ENCODE measurements around the gene C3.
"Not testable (repeated sequence)": the region's sequence is repeated elsewhere in the genome, so short reads cannot be mapped to it uniquely, and the experiment has no call there.

Gene C3

DNA sequence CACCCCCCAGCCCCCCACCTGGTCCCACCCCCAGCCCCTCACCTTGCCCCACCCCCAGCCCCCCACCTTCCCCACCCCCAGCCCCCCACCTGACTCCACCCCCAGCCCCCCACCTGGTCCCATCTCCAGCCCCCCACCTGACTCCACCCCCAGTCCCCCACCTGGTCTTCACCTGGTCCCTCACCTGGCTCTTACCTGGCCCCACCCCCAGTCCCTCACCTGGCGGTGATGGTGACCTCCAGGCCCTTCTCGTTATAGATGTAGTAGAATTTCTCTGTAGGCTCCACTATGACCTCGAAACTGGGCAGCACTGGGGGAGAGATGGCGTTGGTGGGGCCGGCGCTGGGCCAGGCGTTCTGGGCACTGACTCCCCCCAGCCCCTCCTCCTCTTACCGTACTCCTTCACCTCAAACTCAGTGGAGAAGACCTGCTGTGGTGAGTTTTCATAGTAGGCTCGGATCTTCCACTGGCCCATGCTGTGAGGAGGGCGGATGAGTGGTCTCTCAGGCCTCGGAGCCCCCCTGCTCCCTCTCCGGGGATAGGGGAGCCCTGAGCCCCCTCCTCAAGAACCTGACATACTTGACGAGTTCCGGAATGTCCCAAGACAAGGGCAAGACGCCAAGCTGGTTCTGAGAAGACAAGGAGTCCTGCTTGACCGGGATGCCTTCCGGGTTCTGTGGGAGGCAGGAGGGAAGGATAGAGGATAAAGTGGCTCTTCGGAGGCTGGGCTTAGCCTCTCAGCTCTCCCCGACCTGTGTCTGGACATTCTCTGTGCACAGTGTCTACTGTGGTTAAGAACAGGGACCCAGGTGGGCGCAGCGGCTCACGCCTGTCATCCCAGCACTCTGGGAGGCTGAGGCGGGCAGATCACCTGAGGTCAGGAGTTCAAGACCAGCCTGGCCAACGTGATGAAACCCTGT lies 6.4 kb downstream of the C3 start:
- no peak overlapping the region for H3K4me3 ChIP-seq (ENCODE audit: low read depth, low read length)

- H3K4me3 ChIP-seq (ENCODE audit: low read depth, low read length): no peak overlapping the region
Measured at GRCh38 chr19:6712692-6713670, 7.5 kb downstream of the C3 start.

DNA sequence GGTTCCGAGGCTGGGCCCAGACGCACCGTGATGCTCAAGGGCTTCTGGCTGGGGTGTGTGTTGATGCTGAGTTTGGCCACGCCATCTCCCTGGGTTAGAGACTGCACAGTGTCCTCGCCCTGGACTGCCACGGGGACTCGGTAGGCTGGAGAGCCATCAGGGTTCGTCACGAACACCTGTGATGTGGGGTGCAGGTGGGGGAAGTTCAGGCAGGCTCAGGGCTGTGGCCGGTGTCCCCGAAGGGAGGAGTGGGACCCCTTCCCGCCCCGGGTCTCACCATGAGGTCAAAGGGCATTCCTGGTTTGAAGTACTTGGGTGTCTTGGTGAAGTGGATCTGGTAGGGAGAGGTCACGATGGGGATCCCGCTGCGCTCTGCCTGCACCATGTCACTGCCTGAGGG lies 8.2 kb downstream of the C3 start:
- H3K4me3 ChIP-seq (ENCODE audit: low read depth, low read length): no peak overlapping the region

- H3K4me3 ChIP-seq (ENCODE audit: low read depth, low read length): no peak overlapping the region
Measured at GRCh38 chr19:6711605-6712004, 8.8 kb downstream of the C3 start.

- peak overlapping the region; percentile 29 for H3K4me3 ChIP-seq (ENCODE audit: low read depth, low read length)
Measured at GRCh38 chr19:6711078-6711361, 9.4 kb downstream of the C3 start.

- H3K4me3 ChIP-seq (ENCODE audit: low read depth, low read length): peak overlapping the region; percentile 29
Measured at GRCh38 chr19:6710273-6711077, 10.0 kb downstream of the C3 start.

DNA sequence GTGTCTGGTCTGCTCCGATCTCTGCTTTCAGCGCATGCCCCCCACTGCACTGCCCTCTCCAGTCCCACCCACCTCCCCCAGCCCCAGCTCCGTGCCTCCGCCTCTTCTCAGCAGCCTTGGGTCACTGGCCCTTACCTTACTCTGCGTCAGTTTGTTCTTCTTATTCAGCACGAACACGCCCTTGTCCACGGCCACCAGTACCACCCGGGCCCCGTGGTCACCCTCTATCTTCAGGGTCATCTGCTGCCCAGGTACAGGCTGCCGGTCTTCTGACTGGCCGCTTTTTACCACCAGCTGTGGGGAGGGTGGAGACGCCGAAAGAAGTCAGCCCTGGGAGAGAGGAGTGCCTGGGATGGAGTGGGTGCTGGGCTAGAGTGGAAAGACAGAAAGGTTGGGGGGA lies 10.9 kb downstream of the C3 start:
- H3K4me3 ChIP-seq (ENCODE audit: low read depth, low read length): no peak overlapping the region

- not testable (repeated sequence) for H3K4me3 ChIP-seq (ENCODE audit: low read depth, low read length)
Measured at GRCh38 chr19:6708913-6709312, 11.5 kb downstream of the C3 start.

- no peak overlapping the region for H3K4me3 ChIP-seq (ENCODE audit: low read depth, low read length)
Measured at GRCh38 chr19:6708346-6708745, 12.1 kb downstream of the C3 start.

DNA sequence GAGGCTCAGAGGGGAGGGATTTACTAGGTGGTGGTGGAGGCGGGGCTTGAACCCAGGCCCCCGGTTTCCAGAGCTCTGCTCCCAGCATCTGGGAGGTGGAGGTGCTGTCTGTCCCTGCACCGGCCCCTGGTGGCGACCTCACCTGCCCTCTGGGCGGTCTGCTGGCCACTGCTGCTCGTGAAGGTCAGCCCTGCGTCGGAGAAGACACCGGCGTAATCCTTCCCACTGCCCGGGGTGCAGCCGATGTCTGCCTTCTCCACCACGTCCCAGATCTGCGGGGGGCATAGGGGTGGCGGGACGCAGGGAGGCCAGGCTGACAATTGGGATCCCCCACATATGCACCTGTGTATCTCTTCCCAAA lies 12.8 kb downstream of the C3 start:
- no peak overlapping the region for H3K4me3 ChIP-seq (ENCODE audit: low read depth, low read length)

DNA sequence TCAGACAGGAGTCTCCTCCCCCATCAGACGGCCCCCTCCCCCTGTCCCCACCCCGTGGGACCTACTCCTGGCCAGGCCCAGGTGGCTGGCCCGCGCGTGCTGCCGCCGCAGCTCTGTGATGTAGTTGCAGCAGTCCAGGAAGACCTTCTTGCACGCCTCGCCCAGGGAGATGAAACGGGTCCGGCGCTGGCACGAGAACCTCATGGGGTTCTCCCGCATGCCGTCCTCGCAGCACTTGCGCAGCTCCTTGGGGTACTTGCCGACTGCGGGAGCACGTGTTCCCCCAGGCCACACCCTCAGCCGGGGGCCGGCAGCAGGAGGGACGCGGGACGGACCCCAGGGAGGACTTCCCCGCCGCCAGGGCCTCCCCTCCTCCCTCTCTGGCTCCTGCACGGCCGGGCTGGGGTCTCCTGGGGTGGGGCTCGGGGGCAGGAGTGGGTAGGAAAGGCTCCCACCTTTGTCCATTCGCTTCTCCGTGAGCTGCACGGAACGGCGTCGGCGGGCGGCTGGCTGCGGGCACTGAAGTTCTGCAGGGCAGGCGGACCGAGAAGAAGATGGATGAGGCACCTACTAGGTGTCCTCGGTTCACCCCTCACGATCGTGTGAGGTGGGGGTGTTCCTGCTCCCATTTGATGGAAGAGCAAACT lies 13.3 kb downstream of the C3 start:
- no peak overlapping the region for H3K4me3 ChIP-seq (ENCODE audit: low read depth, low read length)

DNA sequence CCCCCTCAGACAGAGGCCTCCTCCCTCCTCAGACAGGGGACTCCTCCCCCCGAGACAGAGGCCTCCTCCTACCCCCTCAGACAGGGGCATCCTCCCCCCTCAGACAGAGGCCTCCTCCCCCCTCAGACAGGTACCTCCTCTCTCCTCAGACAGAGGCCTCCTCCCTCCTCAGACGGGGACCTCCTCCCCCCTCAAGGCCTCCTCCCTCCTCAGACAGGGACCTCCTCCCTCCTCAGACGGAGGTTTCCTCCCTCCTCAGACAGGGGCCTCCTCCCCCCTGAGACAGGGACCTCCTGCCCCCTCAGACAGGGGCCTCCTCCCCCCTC lies 13.9 kb downstream of the C3 start:
- H3K4me3 ChIP-seq (ENCODE audit: low read depth, low read length): no peak overlapping the region

- H3K4me3 ChIP-seq (ENCODE audit: low read depth, low read length): no peak overlapping the region
Measured at GRCh38 chr19:6705931-6706632, 14.4 kb downstream of the C3 start.

DNA sequence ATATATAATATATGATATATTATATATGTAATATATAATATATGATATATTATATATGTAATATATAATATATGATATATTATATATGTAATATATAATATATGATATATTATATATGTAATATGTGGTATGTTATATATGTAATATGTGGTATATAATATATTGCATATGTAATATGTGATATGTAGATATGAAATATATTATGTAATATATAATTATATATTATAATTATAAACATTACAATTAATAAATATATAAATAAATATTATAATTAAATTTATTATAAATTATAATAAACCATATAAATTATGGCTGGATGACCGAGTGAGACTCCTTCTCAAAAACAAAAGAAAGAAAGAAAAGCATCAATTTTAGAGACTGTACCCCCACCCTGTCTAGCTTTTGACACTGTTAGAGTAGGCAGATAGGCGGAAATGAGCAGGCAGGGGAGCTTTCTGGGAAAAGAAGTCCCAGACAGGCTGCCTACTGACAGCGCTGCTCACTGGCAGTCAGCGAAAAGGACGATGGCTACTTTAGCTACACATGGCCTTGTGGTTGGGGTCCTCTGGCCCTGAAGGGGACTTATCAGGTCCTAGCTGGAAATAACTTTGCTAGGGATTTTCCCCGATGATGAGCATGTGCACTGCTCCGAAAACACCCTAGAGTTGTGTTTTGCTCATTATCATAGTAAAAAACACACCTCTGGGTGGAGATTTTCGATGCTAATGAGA lies 19.7 kb downstream of the C3 start:
- H3K4me3 ChIP-seq (ENCODE audit: low read depth, low read length): no peak overlapping the region

DNA sequence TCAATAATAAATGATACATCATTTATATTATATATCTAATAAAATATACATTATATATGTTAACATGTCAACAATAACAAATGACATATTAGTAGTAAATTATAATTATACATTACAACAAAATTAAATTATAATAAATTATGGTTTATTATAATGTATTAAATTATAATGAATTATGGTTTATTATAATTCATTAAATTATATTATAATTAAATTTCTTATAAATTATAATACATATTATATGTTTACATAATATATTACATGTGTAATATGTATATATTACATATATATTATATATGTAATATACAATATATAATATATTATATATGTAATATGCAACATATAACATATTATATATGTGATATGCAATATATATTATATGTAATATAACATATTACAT lies 20.5 kb downstream of the C3 start:
- H3K4me3 ChIP-seq (ENCODE audit: low read depth, low read length): no peak overlapping the region

GRCh38 chr19:6697291-6697690 lies 23.2 kb downstream of the C3 start:
- no peak overlapping the region for H3K4me3 ChIP-seq (ENCODE audit: low read depth, low read length)

GRCh38 chr19:6696239-6696820 lies 24.1 kb downstream of the C3 start:
- no peak overlapping the region for H3K4me3 ChIP-seq (ENCODE audit: low read depth, low read length)

- H3K4me3 ChIP-seq (ENCODE audit: low read depth, low read length): no peak overlapping the region
Measured at GRCh38 chr19:6694147-6694815, 26.2 kb downstream of the C3 start.

GRCh38 chr19:6693681-6694080 lies 26.8 kb downstream of the C3 start:
- no peak overlapping the region for H3K4me3 ChIP-seq (ENCODE audit: low read depth, low read length)
